22Rv1 (cell line): ENCODE data around the gene CFTR.

ENCODE experiments used
- H3K27ac ChIP-seq: fragments of 450-650 bp; 2 replicates; pipeline ENCODE4 v1.5.1; 2017
- CTCF ChIP-seq: fragments of 450-650 bp; IDR thresholded peaks from 2 replicates; pipeline ENCODE4 v1.5.1; 2017; ENCODE audit warnings: mild to moderate bottlenecking
- ZFX ChIP-seq: fragments of 450-650 bp; IDR thresholded peaks from 2 replicates; pipeline ENCODE4 v1.6.1; 2017; ENCODE audit warnings: antibody characterized with exemption, borderline replicate concordance

CFTR gene

GRCh38 chr7:117623606-117624005, 143.8 kb downstream of the CFTR start:
- no peak overlapping the region for H3K27ac ChIP-seq
- TF ChIP-seq ZFX = no peak
- no peak for TF ChIP-seq CTCF

- H3K27ac ChIP-seq = no peak overlapping the region
- TF ChIP-seq ZFX (no peak), CTCF (no peak)
Observed at GRCh38 chr7:117630501-117630900, 150.7 kb downstream of the CFTR start.

- no peak overlapping the region for H3K27ac ChIP-seq
- TF ChIP-seq ZFX (no peak), CTCF (no peak)
Observed at GRCh38 chr7:117630907-117631564, 151.2 kb downstream of the CFTR start.

GRCh38 chr7:117631652-117632051, 151.8 kb downstream of the CFTR start:
- H3K27ac ChIP-seq = no peak overlapping the region
- TF ChIP-seq CTCF (no peak), ZFX (no peak)

- no peak for TF ChIP-seq CTCF
- no peak for TF ChIP-seq ZFX
- no peak overlapping the region for H3K27ac ChIP-seq
Observed at GRCh38 chr7:117637937-117638336, 158.1 kb downstream of the CFTR start.

- TF ChIP-seq CTCF (no peak), ZFX (no peak)
- H3K27ac ChIP-seq = no peak overlapping the region
Observed at GRCh38 chr7:117639966-117640365, 160.1 kb downstream of the CFTR start.

- H3K27ac ChIP-seq = no peak overlapping the region
- no peak for TF ChIP-seq CTCF
- TF ChIP-seq ZFX = no peak
Observed at GRCh38 chr7:117640465-117640864, 160.6 kb downstream of the CFTR start.
